Naive thymus-derived CD4-positive, alpha-beta T cell (primary cell): ENCODE measurements around the gene STON2. TPM values are rescaled to one million over a fixed set of nuclear protein-coding genes. Genes with fewer than 3 reads are reported as not detected.

Experiments
- ATAC-seq: fragments of 150-1000 bp; cut with Tn5 transposase; 2 replicates; pipeline ENCODE4 v1.10.0; 2021; ENCODE audit warnings: mild to moderate bottlenecking, moderate library complexity
- CTCF ChIA-PET: fragments of 350-600 bp; sonication (Branson Sonifier 250); formaldehyde crosslinking; loops from one replicate; lab custom pipeline; 2021; ENCODE audit warnings: antibody characterized with exemption; lab: Charles Lee
- POLR2A ChIA-PET: fragments of 350-600 bp; sonication (Branson Sonifier 250); formaldehyde crosslinking; loops from one replicate; lab custom pipeline; 2021; ENCODE audit warnings: antibody characterized with exemption, inconsistent platforms; lab: Charles Lee
- DNase-seq, 9 donors: peaks; one replicate each; pipeline versions ENCODE4 v3.0.0 to v3.0.0-alpha.2; 2020 to 2022; ENCODE audit warnings: mixed read lengths in 1 of 9
- H3K27ac ChIP-seq: one replicate; pipeline ENCODE4 v1.7.0; 2013; ENCODE audit warnings: mild to moderate bottlenecking, low read depth, low read length, moderate library complexity
- H3K27me3 ChIP-seq, 2 donors: one replicate each; pipeline ENCODE4 v1.7.0; 2013; ENCODE audit warnings: low read length in 2 of 2, mild to moderate bottlenecking in 2 of 2, moderate library complexity in 2 of 2; ENCODE audit not compliant: control insufficient read depth in 2 of 2, insufficient read depth in 2 of 2
- H3K36me3 ChIP-seq, 3 experiments: 1 replicate in 2 of 3; 2 replicates in 1 of 3; pipeline ENCODE4 v1.7.0; 2013; ENCODE audit warnings: low read length in 3 of 3, mild to moderate bottlenecking in 3 of 3, moderate library complexity in 1 of 3; ENCODE audit not compliant: insufficient read depth in 3 of 3, control insufficient read depth in 2 of 3
- H3K4me1 ChIP-seq, 2 donors: one replicate each; pipeline ENCODE4 v1.7.0; 2013; ENCODE audit warnings: low read length in 2 of 2, mild to moderate bottlenecking in 2 of 2, moderate library complexity in 1 of 2; ENCODE audit not compliant: control insufficient read depth in 2 of 2, insufficient read depth in 2 of 2
- H3K4me3 ChIP-seq: 2 replicates; pipeline ENCODE4 v1.7.0; 2013; ENCODE audit warnings: mild to moderate bottlenecking, low read length
- H3K9me3 ChIP-seq, 3 experiments: 1 replicate in 2 of 3; 2 replicates in 1 of 3; pipeline ENCODE4 v1.7.0; 2013; ENCODE audit warnings: low read length in 3 of 3; ENCODE audit not compliant: control insufficient read depth in 2 of 3
- H3K27ac Mint-ChIP-seq, 9 donors: one replicate each; pipeline ENCODE4 v1.8.0; 2020 to 2022; ENCODE audit warnings: mixed read lengths in 9 of 9, mild to moderate bottlenecking in 8 of 9, moderate library complexity in 5 of 9, inconsistent platforms in 2 of 9
- H3K27me3 Mint-ChIP-seq, 5 donors: one replicate each; pipeline ENCODE4 v1.8.0; 2021 to 2022; ENCODE audit warnings: mixed read lengths in 5 of 5, mild to moderate bottlenecking in 1 of 5
- H3K36me3 Mint-ChIP-seq, 5 donors: one replicate each; pipeline ENCODE4 v1.8.0; 2020 to 2022; ENCODE audit warnings: mixed read lengths in 5 of 5, mild to moderate bottlenecking in 3 of 5, inconsistent platforms in 1 of 5
- H3K4me1 Mint-ChIP-seq, 7 donors: one replicate each; pipeline ENCODE4 v1.8.0; 2020 to 2022; ENCODE audit warnings: mixed read lengths in 7 of 7, mild to moderate bottlenecking in 3 of 7, inconsistent platforms in 1 of 7
- H3K4me3 Mint-ChIP-seq, 10 donors: one replicate each; pipeline ENCODE4 v1.8.0; 2020 to 2022; ENCODE audit warnings: mild to moderate bottlenecking in 10 of 10, mixed read lengths in 10 of 10, moderate library complexity in 6 of 10, inconsistent platforms in 2 of 10
- H3K9me3 Mint-ChIP-seq, 11 donors: one replicate each; pipeline ENCODE4 v1.8.0; 2020 to 2022; ENCODE audit warnings: mixed read lengths in 11 of 11, mild to moderate bottlenecking in 4 of 11, inconsistent platforms in 1 of 11, moderate library complexity in 1 of 11
- intact Hi-C, 2 donors: fragments of 100-400 bp; cut with micrococcal nuclease; formaldehyde crosslinking; loops; one replicate each; pipeline ENCODE4 v1.15.1; 2023
- polyA plus RNA-seq, 2 donors: library from polyadenylated mRNA; unstranded; fragments of 300-500 nt; fragmentation: Illumina TruSeq; gene quantifications; one replicate each; pipeline ENCODE4 v1.2.3, GENCODE V29; 2021
- total RNA-seq, 6 experiments: library from RNA in 5 of 6; stranded (reverse) in 5 of 6; gene quantifications; 1 replicate in 5 of 6; 2 replicates in 1 of 6; pipeline ENCODE4 v1.2.3 and lab custom pipeline; 2021 to 2026

Gene STON2
- total and polyA plus RNA-seq, 7 experiments from 2014 or later = 0.19 to 3.4 (median 0.65) TPM; not detected in 4

DNA sequence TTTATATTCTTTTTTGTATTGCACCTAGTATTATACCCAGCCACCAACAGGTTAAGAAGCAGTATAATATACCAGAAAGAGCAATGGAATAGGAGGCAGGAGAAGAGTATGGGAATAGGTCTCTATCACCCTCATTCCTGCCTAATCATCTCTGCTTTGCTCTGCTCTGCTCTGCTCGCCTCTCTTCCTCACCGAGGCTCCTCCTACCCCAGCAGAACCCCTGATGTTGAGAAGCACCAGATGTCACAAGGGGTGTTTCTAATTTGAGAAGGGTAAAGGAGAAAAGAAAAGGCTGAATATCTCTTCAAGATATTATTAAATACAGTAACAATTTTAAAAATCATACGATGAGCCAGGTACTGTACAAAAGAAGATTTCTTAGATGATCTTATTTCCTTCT lies 89.0 kb downstream of the STON2 start:
- CTCF ChIA-PET = no interaction called here
- H3K4me1 Mint-ChIP-seq = peaks cover 0 to 2% (median 0%) of the 10 kb centered on the region in 7 donors

DNA sequence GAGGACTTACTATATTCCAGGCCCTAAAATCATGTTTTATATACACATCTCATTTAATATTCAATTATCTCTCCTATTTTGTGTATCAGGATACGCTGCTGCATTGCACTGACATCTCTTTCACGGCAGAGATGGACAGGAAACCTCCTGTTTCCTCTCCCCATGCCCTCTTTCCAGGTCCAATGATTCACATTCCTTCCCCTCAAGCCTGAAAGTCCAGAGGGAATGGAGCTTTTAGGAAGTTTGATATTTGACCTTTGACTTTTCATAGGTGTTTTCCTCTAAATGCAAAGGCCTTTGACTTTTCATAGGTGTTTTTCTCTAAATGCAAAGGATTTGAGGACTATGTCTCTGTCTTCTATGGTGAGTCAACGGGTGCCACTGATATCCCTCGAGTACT lies 89.5 kb downstream of the STON2 start:
- Histone ChIP-seq H3K27me3 (no peaks in the 10 kb centered on the region), H3K4me3 (no peak overlapping the region), H3K4me1 (no peaks in the 10 kb centered on the region), H3K36me3 (no peaks in the 10 kb centered on the region), H3K27ac (no peak overlapping the region), H3K9me3 (no peaks in the 10 kb centered on the region)
- Mint-ChIP-seq H3K4me1 (peaks cover 0 to 2% (median 0%) of the 10 kb centered on the region in 7 donors), H3K27me3 (peaks cover 0 to 17% (median 9%) of the 10 kb centered on the region in 5 donors), H3K36me3 (no peaks in the 10 kb centered on the region), H3K4me3 (no peak overlapping the region), H3K9me3 (no peaks in the 10 kb centered on the region), H3K27ac (no peak overlapping the region)
- DNase-seq (no peak), ATAC-seq (no peak)
- ChIA-PET POLR2A (no interaction called here), CTCF (no interaction called here)
- intact Hi-C loops = no loop called here

More for the DNA sequence above, 89.0 kb downstream of the STON2 start:
- no peak for ATAC-seq
- DNase-seq = no peak
- Histone ChIP-seq H3K36me3 (no peaks in the 10 kb centered on the region), H3K27ac (no peak overlapping the region), H3K9me3 (no peaks in the 10 kb centered on the region), H3K4me1 (no peaks in the 10 kb centered on the region), H3K27me3 (no peaks in the 10 kb centered on the region), H3K4me3 (no peak overlapping the region)
- POLR2A ChIA-PET = no interaction called here
- H3K36me3 Mint-ChIP-seq = no peaks in the 10 kb centered on the region
- H3K27ac Mint-ChIP-seq = no peak overlapping the region
- H3K4me3 Mint-ChIP-seq = no peak overlapping the region
- H3K27me3 Mint-ChIP-seq = peaks cover 0 to 19% (median 9%) of the 10 kb centered on the region in 5 donors
- H3K9me3 Mint-ChIP-seq = no peaks in the 10 kb centered on the region
- intact Hi-C loops = no loop called here

DNA sequence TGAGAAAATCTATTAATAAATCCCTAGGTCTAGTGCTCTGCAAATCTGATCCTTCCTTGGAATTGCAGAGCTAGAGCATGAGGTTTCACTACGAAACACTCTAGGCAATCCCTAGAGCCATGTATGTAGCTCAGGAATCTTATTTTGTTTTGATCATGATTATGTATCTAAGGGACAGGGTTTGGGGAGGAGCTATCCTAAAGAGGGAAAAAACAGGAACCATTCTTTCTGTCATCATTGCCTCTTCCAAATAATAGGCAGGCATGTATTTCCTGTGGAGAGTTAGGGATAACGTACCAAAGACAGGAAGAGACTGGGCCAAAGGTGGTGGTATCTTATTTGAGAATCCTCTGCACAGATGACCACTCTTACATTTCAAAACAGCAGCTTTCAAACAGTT lies 90.6 kb downstream of the STON2 start:
- Mint-ChIP-seq H3K36me3 (no peaks in the 10 kb centered on the region), H3K4me1 (peaks cover 0 to 2% (median 0%) of the 10 kb centered on the region in 7 donors), H3K27ac (no peak overlapping the region), H3K4me3 (no peak overlapping the region), H3K27me3 (peaks cover 0 to 17% (median 13%) of the 10 kb centered on the region in 5 donors), H3K9me3 (no peaks in the 10 kb centered on the region)
- no peaks in the 10 kb centered on the region for H3K36me3 ChIP-seq
- H3K4me3 ChIP-seq = no peak overlapping the region
- ChIA-PET POLR2A (interaction anchor here (0.7 kb wide), 1 partner anchor 166 kb away, joined by 3 read pairs; no protein-coding TSS in a partner anchor), CTCF (interaction anchor here (0.9 kb wide), 1 partner anchor 19 kb away, joined by 3 read pairs; no protein-coding TSS in a partner anchor)
- H3K27ac ChIP-seq = no peak overlapping the region
- DNase-seq (no peak), ATAC-seq (no peak)
- H3K27me3 ChIP-seq = no peaks in the 10 kb centered on the region
- no peaks in the 10 kb centered on the region for H3K4me1 ChIP-seq
- intact Hi-C loops = no loop called here
- H3K9me3 ChIP-seq = no peaks in the 10 kb centered on the region

DNA sequence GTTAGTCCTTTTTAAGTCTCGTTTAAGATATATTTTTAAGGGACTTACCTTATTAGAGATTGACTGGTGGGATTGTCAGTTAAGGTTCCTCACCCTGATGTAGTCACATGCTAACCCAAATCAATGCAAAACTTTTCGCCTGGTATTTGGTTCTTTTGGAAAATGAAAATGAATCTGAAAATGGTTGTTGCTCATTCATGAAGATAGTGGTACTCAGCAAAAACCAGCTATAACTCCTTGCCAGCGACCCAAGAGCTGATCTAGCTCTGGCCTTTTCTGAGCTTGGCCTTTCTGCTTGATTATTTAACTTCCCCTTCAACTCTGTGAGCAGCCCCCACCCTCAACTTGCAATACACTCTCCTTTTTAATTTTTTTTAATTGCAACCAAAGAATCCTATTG lies 94.4 kb downstream of the STON2 start:
- Mint-ChIP-seq H3K4me3 (no peak overlapping the region), H3K9me3 (no peaks in the 10 kb centered on the region), H3K36me3 (no peaks in the 10 kb centered on the region), H3K27me3 (peaks cover 0 to 10% (median 6%) of the 10 kb centered on the region in 5 donors), H3K4me1 (peaks cover 0 to 4% (median 0%) of the 10 kb centered on the region in 7 donors), H3K27ac (no peak overlapping the region)
- no peaks in the 10 kb centered on the region for H3K27me3 ChIP-seq
- POLR2A ChIA-PET = no interaction called here
- no peak for DNase-seq
- H3K27ac ChIP-seq = no peak overlapping the region
- CTCF ChIA-PET = no interaction called here
- no peaks in the 10 kb centered on the region for H3K36me3 ChIP-seq
- ATAC-seq = no peak
- no peak overlapping the region for H3K4me3 ChIP-seq
- H3K4me1 ChIP-seq = no peaks in the 10 kb centered on the region
- no peaks in the 10 kb centered on the region for H3K9me3 ChIP-seq
- intact Hi-C loops = no loop called here

DNA sequence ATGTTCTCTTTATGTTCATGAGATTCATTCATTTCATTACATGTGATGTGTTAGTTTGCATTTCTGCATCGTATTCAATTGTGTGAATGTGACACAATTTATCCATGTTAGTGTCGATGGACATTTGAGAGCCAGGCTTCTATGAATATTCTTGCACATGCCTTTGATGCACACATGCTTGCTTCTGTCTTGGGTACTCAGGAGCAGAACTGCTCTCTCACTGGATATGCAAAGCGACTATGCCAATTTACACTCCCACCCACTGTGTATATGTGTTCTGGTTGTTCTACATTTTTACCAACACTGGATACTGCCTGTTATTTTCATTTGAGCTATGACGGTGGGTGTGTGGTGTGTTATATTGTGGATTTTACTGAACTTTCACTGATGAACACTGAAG lies 95.1 kb downstream of the STON2 start:
- Mint-ChIP-seq H3K27me3 (peaks cover 0 to 10% (median 5%) of the 10 kb centered on the region in 5 donors), H3K36me3 (no peaks in the 10 kb centered on the region), H3K4me3 (no peak overlapping the region), H3K4me1 (peaks cover 0 to 4% (median 0%) of the 10 kb centered on the region in 7 donors), H3K9me3 (no peaks in the 10 kb centered on the region), H3K27ac (no peak overlapping the region)
- ChIA-PET CTCF (no interaction called here), POLR2A (no interaction called here)
- no peaks in the 10 kb centered on the region for H3K27me3 ChIP-seq
- H3K36me3 ChIP-seq = no peaks in the 10 kb centered on the region
- no peaks in the 10 kb centered on the region for H3K9me3 ChIP-seq
- intact Hi-C loops = no loop called here
- no peak for ATAC-seq
- H3K27ac ChIP-seq = no peak overlapping the region
- H3K4me1 ChIP-seq = no peaks in the 10 kb centered on the region
- DNase-seq = no peak
- no peak overlapping the region for H3K4me3 ChIP-seq

DNA sequence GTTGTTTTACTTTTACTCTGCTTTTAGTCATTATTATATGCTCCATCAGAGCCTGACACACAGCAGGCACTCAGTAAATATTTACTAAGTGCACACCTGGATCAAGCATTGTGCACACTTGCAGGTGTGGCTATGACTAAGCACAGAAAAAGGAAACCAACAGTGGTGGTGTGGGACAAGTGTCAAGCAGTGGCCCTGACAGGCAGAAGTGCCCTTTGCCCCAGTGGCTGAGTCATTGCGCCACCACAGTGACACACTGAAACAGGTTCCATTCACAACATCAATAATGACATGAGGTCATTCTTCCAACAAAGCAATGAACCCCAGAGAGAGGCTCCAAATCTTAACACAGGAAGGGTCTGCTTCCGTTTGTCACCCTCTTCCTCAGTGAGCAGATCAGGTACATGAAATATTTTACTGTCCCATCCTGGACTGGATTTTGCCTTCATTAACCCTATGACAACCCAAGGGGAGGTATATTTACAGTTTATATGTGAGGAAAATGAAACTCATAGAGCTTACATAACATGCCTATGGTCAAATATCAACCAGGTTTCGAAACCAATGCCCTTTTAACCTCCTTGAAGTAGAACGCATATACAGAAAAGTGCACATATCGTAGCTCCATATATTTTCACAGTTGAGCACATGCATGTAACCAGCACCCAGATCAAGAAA lies 96.7 kb downstream of the STON2 start:
- H3K27ac Mint-ChIP-seq = no peak overlapping the region
- H3K4me1 Mint-ChIP-seq = peaks cover 0 to 4% (median 0%) of the 10 kb centered on the region in 7 donors
- peak; percentile 85 for ATAC-seq
- H3K4me1 ChIP-seq = no peaks in the 10 kb centered on the region
- intact Hi-C loops = no loop called here
- CTCF ChIA-PET = interaction anchor here (0.6 kb wide), 1 partner anchor 410 kb away, joined by 3 read pairs; no protein-coding TSS in a partner anchor
- no peaks in the 10 kb centered on the region for H3K9me3 ChIP-seq
- no peak overlapping the region for H3K27ac ChIP-seq
- no peaks in the 10 kb centered on the region for H3K9me3 Mint-ChIP-seq
- H3K27me3 ChIP-seq = no peaks in the 10 kb centered on the region
- no peak overlapping the region for H3K4me3 ChIP-seq
- peak in 2 of 9 donors; percentile 8 to 22 for DNase-seq
- H3K27me3 Mint-ChIP-seq = peaks cover 0 to 10% (median 4%) of the 10 kb centered on the region in 5 donors
- POLR2A ChIA-PET = no interaction called here
- H3K36me3 Mint-ChIP-seq = no peaks in the 10 kb centered on the region
- H3K36me3 ChIP-seq = no peaks in the 10 kb centered on the region
- H3K4me3 Mint-ChIP-seq = no peak overlapping the region

DNA sequence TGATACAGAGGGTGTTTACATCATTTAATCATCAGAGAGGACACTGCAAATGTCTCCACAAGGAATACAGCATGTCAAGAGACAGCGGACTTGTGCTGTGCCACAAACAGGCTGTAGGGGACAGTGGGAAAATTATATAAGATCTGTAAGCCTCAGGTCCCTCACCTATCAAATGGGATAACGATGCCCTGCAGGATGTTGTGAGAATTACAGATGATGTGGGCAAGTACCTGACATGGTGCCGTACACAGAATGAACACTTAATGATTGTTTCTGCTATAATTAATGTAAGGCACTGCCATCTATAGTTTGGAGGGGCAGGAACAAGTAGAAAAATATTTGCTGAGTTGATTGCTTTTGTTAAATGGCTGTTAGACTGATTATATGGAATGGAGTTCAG lies 97.5 kb downstream of the STON2 start:
- no peaks in the 10 kb centered on the region for H3K4me1 ChIP-seq
- ChIA-PET CTCF (no interaction called here), POLR2A (no interaction called here)
- no peak overlapping the region for H3K4me3 Mint-ChIP-seq
- no peaks in the 10 kb centered on the region for H3K9me3 ChIP-seq
- H3K4me3 ChIP-seq = no peak overlapping the region
- ATAC-seq = no peak
- H3K27ac ChIP-seq = no peak overlapping the region
- H3K9me3 Mint-ChIP-seq = no peaks in the 10 kb centered on the region
- no peaks in the 10 kb centered on the region for H3K27me3 ChIP-seq
- H3K4me1 Mint-ChIP-seq = peaks cover 0 to 4% (median 0%) of the 10 kb centered on the region in 7 donors
- no peak overlapping the region for H3K27ac Mint-ChIP-seq
- no peak for DNase-seq
- peaks cover 0 to 10% (median 2%) of the 10 kb centered on the region in 5 donors for H3K27me3 Mint-ChIP-seq
- intact Hi-C loops = no loop called here
- H3K36me3 ChIP-seq = no peaks in the 10 kb centered on the region
- H3K36me3 Mint-ChIP-seq = no peaks in the 10 kb centered on the region
